Liver (tissue), 9 donors: ENCODE results near the gene ANKRD11. TPM values are rescaled to one million over a fixed set of nuclear protein-coding genes. Genes with fewer than 3 reads are reported as not detected.

Experiments
- DNase-seq: peaks from one replicate; pipeline ENCODE4 v3.0.0-alpha.2; 2017; ENCODE audit warnings: low spot score
- H3K27ac ChIP-seq, 2 donors: one replicate each; pipeline ENCODE4 v1.7.0; 2013; ENCODE audit warnings: inconsistent platforms in 2 of 2, low read length in 2 of 2, control low read depth in 1 of 2, low read depth in 1 of 2, mild to moderate bottlenecking in 1 of 2
- H3K27me3 ChIP-seq, 4 donors: one replicate each; pipeline versions ENCODE4 v1.6.1 to v1.7.0; 2013; ENCODE audit warnings: low read length in 3 of 4, inconsistent platforms in 1 of 4, mild to moderate bottlenecking in 1 of 4, moderate library complexity in 1 of 4; ENCODE audit not compliant: control insufficient read depth in 4 of 4, insufficient read depth in 4 of 4
- H3K36me3 ChIP-seq, 4 donors: one replicate each; pipeline versions ENCODE4 v1.6.1 to v1.7.0; 2013; ENCODE audit warnings: low read length in 3 of 4, mild to moderate bottlenecking in 3 of 4, low read depth in 1 of 4, moderate library complexity in 1 of 4; ENCODE audit not compliant: control insufficient read depth in 4 of 4, insufficient read depth in 3 of 4
- H3K4me1 ChIP-seq, 4 donors: one replicate each; pipeline versions ENCODE4 v1.6.1 to v1.7.0; 2013; ENCODE audit warnings: low read length in 3 of 4, mild to moderate bottlenecking in 3 of 4, moderate library complexity in 1 of 4; ENCODE audit not compliant: control insufficient read depth in 4 of 4, insufficient read depth in 4 of 4
- H3K4me3 ChIP-seq, 3 donors: one replicate each; pipeline versions ENCODE4 v1.6.1 to v1.7.0; 2013; ENCODE audit warnings: low read length in 3 of 3, control low read depth in 1 of 3, low read depth in 1 of 3, mild to moderate bottlenecking in 1 of 3
- H3K9ac ChIP-seq, 2 donors: one replicate each; pipeline ENCODE4 v1.7.0; 2013; ENCODE audit warnings: low read length in 2 of 2, mild to moderate bottlenecking in 2 of 2, moderate library complexity in 2 of 2, control low read depth in 1 of 2, low read depth in 1 of 2
- H3K9me3 ChIP-seq, 4 donors: one replicate each; pipeline versions ENCODE4 v1.6.1 to v1.7.0; 2013; ENCODE audit warnings: low read length in 3 of 4; ENCODE audit not compliant: control insufficient read depth in 4 of 4
- ATF3 ChIP-seq: IDR thresholded peaks from 2 replicates; pipeline ENCODE4 v1.6.1; 2016; ENCODE audit warnings: antibody characterized with exemption
- CTCF ChIP-seq: fragments of 150-350 bp; IDR thresholded peaks from 2 replicates; pipeline ENCODE4 v1.5.1; 2017; ENCODE audit warnings: improper control_type of control experiment, low read depth, low read length; ENCODE audit not compliant: missing input control
- EGR1 ChIP-seq, 2 donors: IDR thresholded peaks; 2 replicates each; pipeline ENCODE4 v1.6.1; 2016 to 2018; ENCODE audit warnings: antibody characterized with exemption in 2 of 2, low read depth in 2 of 2
- FOXA1 ChIP-seq: IDR thresholded peaks from 2 replicates; pipeline ENCODE4 v1.6.1; 2016; ENCODE audit warnings: antibody characterized with exemption
- FOXA2 ChIP-seq: IDR thresholded peaks from 2 replicates; pipeline ENCODE4 v1.6.1; 2016; ENCODE audit warnings: antibody characterized with exemption
- GABPA ChIP-seq, 2 donors: IDR thresholded peaks in 1 of 2; conservative IDR thresholded peaks in 1 of 2; 2 replicates each; pipeline ENCODE4 v1.6.1; 2016; ENCODE audit warnings: antibody characterized with exemption in 2 of 2, mild to moderate bottlenecking in 1 of 2, moderate library complexity in 1 of 2
- HNF4A ChIP-seq, 2 donors: conservative IDR thresholded peaks; 2 replicates each; pipeline ENCODE4 v1.6.1; 2016; ENCODE audit warnings: antibody characterized with exemption in 2 of 2, mild to moderate bottlenecking in 2 of 2
- HNF4G ChIP-seq: IDR thresholded peaks from 2 replicates; pipeline ENCODE4 v1.6.1; 2016; ENCODE audit warnings: antibody characterized with exemption
- JUND ChIP-seq, 2 donors: IDR thresholded peaks; 2 replicates each; pipeline ENCODE4 v1.6.1; 2016; ENCODE audit warnings: antibody characterized with exemption in 2 of 2
- MAX ChIP-seq: IDR thresholded peaks from 2 replicates; pipeline ENCODE4 v1.6.1; 2016; ENCODE audit warnings: antibody characterized with exemption
- NR2F2 ChIP-seq: IDR thresholded peaks from 2 replicates; pipeline ENCODE4 v1.6.1; 2016; ENCODE audit warnings: antibody characterized with exemption
- RAD21 ChIP-seq, 2 donors: IDR thresholded peaks; 2 replicates each; pipeline ENCODE4 v1.6.1; 2016; ENCODE audit warnings: antibody characterized with exemption in 2 of 2, mild to moderate bottlenecking in 2 of 2
- REST ChIP-seq: IDR thresholded peaks from 2 replicates; pipeline ENCODE4 v1.6.1; 2016; ENCODE audit warnings: antibody characterized with exemption, mild to moderate bottlenecking
- RXRA ChIP-seq, 2 donors: IDR thresholded peaks; 2 replicates each; pipeline ENCODE4 v1.6.1; 2017 to 2018; ENCODE audit warnings: antibody characterized with exemption in 2 of 2, mild to moderate bottlenecking in 1 of 2
- SP1 ChIP-seq: IDR thresholded peaks from 2 replicates; pipeline ENCODE4 v1.6.1; 2018; ENCODE audit warnings: antibody characterized with exemption, mild to moderate bottlenecking
- TAF1 ChIP-seq: conservative IDR thresholded peaks from 2 replicates; pipeline ENCODE4 v1.6.1; 2016; ENCODE audit warnings: antibody characterized with exemption, mild to moderate bottlenecking
- YY1 ChIP-seq: IDR thresholded peaks from 2 replicates; pipeline ENCODE4 v1.6.1; 2016; ENCODE audit warnings: antibody characterized with exemption, mild to moderate bottlenecking
- ZBTB33 ChIP-seq: IDR thresholded peaks from 2 replicates; pipeline ENCODE4 v1.6.1; 2016; ENCODE audit warnings: antibody characterized with exemption
- WGBS: extraction: QIAGEN DNeasy Blood & Tissue Kit; methylation state at CpG from one replicate; pipeline ENCODE4 v1.1.7; 2013; 5-methylcytosine and 5-hydroxymethylcytosine counted together
- polyA plus RNA-seq, 2 donors: library from polyadenylated mRNA; stranded (reverse) in 1 of 2; unstranded in 1 of 2; fragments of 200-250 nt in 1 of 2; fragments of >200 nt in 1 of 2; fragmentation: Nextera tagmentation in 1 of 2; extraction: Ambion mirVana in 1 of 2; gene quantifications; one replicate each; pipeline versions ENCODE4 v1.2.1 to v1.2.3, GENCODE V29; 2013 to 2015
- total RNA-seq, 2 donors: library from RNA; depleted of rRNA; stranded (reverse); fragments of >200 nt; gene quantifications; one replicate each; pipeline ENCODE4 v1.2.3, GENCODE V29; 2014
- donor health status: healthy.
- donor health status: healthy.
- donor health status: healthy.
- donor health status: healthy.
- donor health status: healthy.

Gene ANKRD11
- total and polyA plus RNA-seq, 4 donors, result 16.3 to 55.1 (median 28.0) TPM

GRCh38 chr16:89384282-89384681, 106.1 kb downstream of the ANKRD11 start:
- H3K9me3 ChIP-seq, result no peaks in the 10 kb centered on the region
- H3K9ac ChIP-seq, result no peak overlapping the region
- H3K36me3 ChIP-seq, result peaks cover 0 to 1% (median 0%) of the 10 kb centered on the region in 4 donors
- H3K4me3 ChIP-seq, result no peak overlapping the region
- DNase-seq, result no peak
- H3K27me3 ChIP-seq, result no peaks in the 10 kb centered on the region
- TF ChIP-seq NR2F2 (no peak), MAX (no peak), ZBTB33 (no peak), FOXA2 (no peak), SP1 (no peak)
- peaks cover 8 to 48% (median 36%) of the 10 kb centered on the region in 4 donors for H3K4me1 ChIP-seq
- WGBS, result 86% methylated on average over 12 of the region's 12 CpGs
- no peak overlapping the region for H3K27ac ChIP-seq

GRCh38 chr16:89383095-89384003, 107.0 kb downstream of the ANKRD11 start:
- DNase-seq, result peak; percentile 62
- 33% methylated on average over 29 of the region's 29 CpGs for WGBS
- Histone ChIP-seq H3K9ac (no peak overlapping the region), H3K4me1 (peaks cover 8 to 48% (median 36%) of the 10 kb centered on the region in 4 donors), H3K4me3 (no peak overlapping the region), H3K27me3 (no peaks in the 10 kb centered on the region), H3K36me3 (peaks cover 0 to 1% (median 0%) of the 10 kb centered on the region in 4 donors), H3K27ac (peak overlapping the region in 1 of 2 donors; percentile 51), H3K9me3 (no peaks in the 10 kb centered on the region)
- TF ChIP-seq JUND (IDR thresholded peaks at IDR 0.05) (no peak), RAD21 (IDR thresholded peaks at IDR 0.05) (peak; percentile 20 to 37), FOXA1 (no peak), ZBTB33 (no peak), YY1 (no peak), MAX (no peak), NR2F2 (no peak), REST (no peak), RXRA (IDR thresholded peaks at IDR 0.05) (peak; percentile 48 to 73), HNF4A (conservative IDR thresholded peaks at IDR 0.05) (peak; percentile 73 to 74), GABPA (IDR thresholded peaks at IDR 0.05 in 1 of 2, conservative IDR thresholded peaks at IDR 0.05 in 1 of 2) (no peak), FOXA2 (no peak), SP1 (peak; percentile 31), HNF4G (no peak), EGR1 (IDR thresholded peaks at IDR 0.05; ENCODE audit: low read depth in 2 of 2) (no peak), CTCF (no peak), ATF3 (no peak), TAF1 (no peak)
